Measurements from ENCODE around the gene SLC9A3.
A peak's percentile ranks its signal among the peaks of the same experiment; 100 is the strongest.

Gene SLC9A3

GRCh38 chr5:520196-520849 lies 3.9 kb downstream of the SLC9A3 start:
- no peak overlapping the region for H3K27ac ChIP-seq (ENCODE audit: low read length)
- H3K9ac ChIP-seq (ENCODE audit: low read depth, low read length) = no peak overlapping the region
- no peaks in the 10 kb centered on the region for H3K27me3 ChIP-seq (ENCODE audit: insufficient read depth, low read length, poor library complexity)
- no peak for DNase-seq
- no peak overlapping the region for H3K4me2 ChIP-seq (ENCODE audit: insufficient read depth, low read length)
- H3K36me3 ChIP-seq (ENCODE audit: insufficient read depth, low read length) = no peaks in the 10 kb centered on the region
- no peaks in the 10 kb centered on the region for H3K9me3 ChIP-seq (ENCODE audit: insufficient read depth, low read length, severe bottlenecking)
- H2AFZ ChIP-seq (ENCODE audit: low read depth, low read length) = no peak overlapping the region
- no peaks in the 10 kb centered on the region for H3K79me2 ChIP-seq (ENCODE audit: insufficient read depth, low read length)
- H3K4me1 ChIP-seq (ENCODE audit: insufficient read depth, low read length) = no peaks in the 10 kb centered on the region
- peak; percentile 35; the same call in 2 of the 3 replicates for ATAC-seq (ENCODE audit: insufficient read depth, low read depth)
- H3K4me3 ChIP-seq (ENCODE audit: low read depth in 1 of 2, low read length in 2 of 2) = no peak overlapping the region
- no peaks in the 10 kb centered on the region for H4K20me1 ChIP-seq (ENCODE audit: insufficient read depth, low read length)
- no peak for TF ChIP-seq EZH2 (IDR thresholded peaks at IDR 0.05; ENCODE audit: borderline replicate concordance, low read depth, low read length, severe bottlenecking)

DNA sequence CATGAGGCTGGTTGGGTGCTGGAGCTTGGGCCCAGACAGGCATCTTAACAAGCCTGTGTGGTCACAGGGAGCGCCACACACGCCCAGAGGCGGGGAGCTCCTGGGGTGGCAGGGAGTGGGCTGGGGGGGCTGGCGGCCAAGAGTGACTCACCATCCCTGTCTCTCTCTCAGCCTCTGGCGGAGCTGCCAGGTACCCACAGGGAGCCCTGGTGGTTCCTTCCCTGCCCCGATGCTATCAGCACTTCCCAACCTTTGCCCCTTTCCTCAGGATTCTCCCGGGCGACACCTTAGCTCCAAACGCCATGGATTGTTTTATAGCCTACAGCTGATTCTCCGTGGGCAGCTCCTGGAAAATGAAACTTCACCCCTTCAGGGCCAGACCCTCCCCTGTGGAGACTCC lies 5.5 kb downstream of the SLC9A3 start:
- Histone ChIP-seq H3K27ac (ENCODE audit: low read length) (no peak overlapping the region), H4K20me1 (ENCODE audit: insufficient read depth, low read length) (no peaks in the 10 kb centered on the region), H3K9ac (ENCODE audit: low read depth, low read length) (no peak overlapping the region), H3K27me3 (ENCODE audit: insufficient read depth, low read length, poor library complexity) (no peaks in the 10 kb centered on the region), H2AFZ (ENCODE audit: low read depth, low read length) (no peak overlapping the region), H3K9me3 (ENCODE audit: insufficient read depth, low read length, severe bottlenecking) (no peaks in the 10 kb centered on the region), H3K4me1 (ENCODE audit: insufficient read depth, low read length) (no peaks in the 10 kb centered on the region), H3K4me3 (ENCODE audit: low read depth in 1 of 2, low read length in 2 of 2) (no peak overlapping the region), H3K36me3 (ENCODE audit: insufficient read depth, low read length) (no peaks in the 10 kb centered on the region), H3K79me2 (ENCODE audit: insufficient read depth, low read length) (no peaks in the 10 kb centered on the region), H3K4me2 (ENCODE audit: insufficient read depth, low read length) (no peak overlapping the region)
- ATAC-seq (ENCODE audit: insufficient read depth, low read depth) = no peak
- TF ChIP-seq CTCF (IDR thresholded peaks at IDR 0.05; ENCODE audit: borderline replicate concordance, extremely low read depth, low read length, poor library complexity, severe bottlenecking) (no peak), EZH2 (IDR thresholded peaks at IDR 0.05; ENCODE audit: borderline replicate concordance, low read depth, low read length, severe bottlenecking) (no peak)
- no peak for DNase-seq

GRCh38 chr5:517535-518100 lies 6.6 kb downstream of the SLC9A3 start:
- no peak overlapping the region for H3K9ac ChIP-seq (ENCODE audit: low read depth, low read length)
- no peaks in the 10 kb centered on the region for H4K20me1 ChIP-seq (ENCODE audit: insufficient read depth, low read length)
- H3K4me1 ChIP-seq (ENCODE audit: insufficient read depth, low read length) = no peaks in the 10 kb centered on the region
- no peak overlapping the region for H2AFZ ChIP-seq (ENCODE audit: low read depth, low read length)
- DNase-seq (no peak), ATAC-seq (ENCODE audit: insufficient read depth, low read depth) (no peak)
- no peak for TF ChIP-seq CTCF (IDR thresholded peaks at IDR 0.05; ENCODE audit: borderline replicate concordance, extremely low read depth, low read length, poor library complexity, severe bottlenecking)
- no peak for TF ChIP-seq EZH2 (IDR thresholded peaks at IDR 0.05; ENCODE audit: borderline replicate concordance, low read depth, low read length, severe bottlenecking)
- no peaks in the 10 kb centered on the region for H3K9me3 ChIP-seq (ENCODE audit: insufficient read depth, low read length, severe bottlenecking)
- no peak overlapping the region for H3K4me3 ChIP-seq (ENCODE audit: low read depth in 1 of 2, low read length in 2 of 2)
- H3K36me3 ChIP-seq (ENCODE audit: insufficient read depth, low read length) = no peaks in the 10 kb centered on the region
- no peak overlapping the region for H3K4me2 ChIP-seq (ENCODE audit: insufficient read depth, low read length)
- H3K27me3 ChIP-seq (ENCODE audit: insufficient read depth, low read length, poor library complexity) = no peaks in the 10 kb centered on the region
- H3K79me2 ChIP-seq (ENCODE audit: insufficient read depth, low read length) = no peaks in the 10 kb centered on the region
- no peak overlapping the region for H3K27ac ChIP-seq (ENCODE audit: low read length)

DNA sequence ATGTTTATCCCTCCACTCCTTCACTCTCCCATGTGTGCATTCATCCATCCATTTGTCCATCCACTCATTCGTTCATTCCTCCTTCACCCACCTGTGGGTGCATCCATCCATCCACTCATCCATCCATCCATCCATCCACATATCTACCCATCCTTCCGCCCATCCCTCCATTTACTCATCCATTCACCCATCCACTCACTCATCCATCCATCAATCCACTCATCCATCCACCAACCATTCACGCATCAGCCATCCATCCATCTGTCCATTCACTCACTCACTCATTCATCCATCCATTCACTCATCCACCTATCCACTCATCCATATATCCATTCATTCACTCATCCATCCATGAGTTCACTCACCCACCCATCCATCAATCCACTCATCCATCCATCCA lies 7.3 kb downstream of the SLC9A3 start:
- no peaks in the 10 kb centered on the region for H3K79me2 ChIP-seq (ENCODE audit: insufficient read depth, low read length)
- H2AFZ ChIP-seq (ENCODE audit: low read depth, low read length) = no peak overlapping the region
- H3K9ac ChIP-seq (ENCODE audit: low read depth, low read length) = no peak overlapping the region
- no peak overlapping the region for H3K4me3 ChIP-seq (ENCODE audit: low read depth in 1 of 2, low read length in 2 of 2)
- H3K27me3 ChIP-seq (ENCODE audit: insufficient read depth, low read length, poor library complexity) = no peaks in the 10 kb centered on the region
- H3K9me3 ChIP-seq (ENCODE audit: insufficient read depth, low read length, severe bottlenecking) = no peaks in the 10 kb centered on the region
- no peak for ATAC-seq (ENCODE audit: insufficient read depth, low read depth)
- no peaks in the 10 kb centered on the region for H4K20me1 ChIP-seq (ENCODE audit: insufficient read depth, low read length)
- no peak for DNase-seq
- no peak overlapping the region for H3K4me2 ChIP-seq (ENCODE audit: insufficient read depth, low read length)
- TF ChIP-seq EZH2 (IDR thresholded peaks at IDR 0.05; ENCODE audit: borderline replicate concordance, low read depth, low read length, severe bottlenecking) = no peak
- no peaks in the 10 kb centered on the region for H3K36me3 ChIP-seq (ENCODE audit: insufficient read depth, low read length)
- no peak overlapping the region for H3K27ac ChIP-seq (ENCODE audit: low read length)
- no peaks in the 10 kb centered on the region for H3K4me1 ChIP-seq (ENCODE audit: insufficient read depth, low read length)

Measured in DND-41 (cell line).